ENCODE measurements around the gene GPR179.

Gene GPR179, protein sequence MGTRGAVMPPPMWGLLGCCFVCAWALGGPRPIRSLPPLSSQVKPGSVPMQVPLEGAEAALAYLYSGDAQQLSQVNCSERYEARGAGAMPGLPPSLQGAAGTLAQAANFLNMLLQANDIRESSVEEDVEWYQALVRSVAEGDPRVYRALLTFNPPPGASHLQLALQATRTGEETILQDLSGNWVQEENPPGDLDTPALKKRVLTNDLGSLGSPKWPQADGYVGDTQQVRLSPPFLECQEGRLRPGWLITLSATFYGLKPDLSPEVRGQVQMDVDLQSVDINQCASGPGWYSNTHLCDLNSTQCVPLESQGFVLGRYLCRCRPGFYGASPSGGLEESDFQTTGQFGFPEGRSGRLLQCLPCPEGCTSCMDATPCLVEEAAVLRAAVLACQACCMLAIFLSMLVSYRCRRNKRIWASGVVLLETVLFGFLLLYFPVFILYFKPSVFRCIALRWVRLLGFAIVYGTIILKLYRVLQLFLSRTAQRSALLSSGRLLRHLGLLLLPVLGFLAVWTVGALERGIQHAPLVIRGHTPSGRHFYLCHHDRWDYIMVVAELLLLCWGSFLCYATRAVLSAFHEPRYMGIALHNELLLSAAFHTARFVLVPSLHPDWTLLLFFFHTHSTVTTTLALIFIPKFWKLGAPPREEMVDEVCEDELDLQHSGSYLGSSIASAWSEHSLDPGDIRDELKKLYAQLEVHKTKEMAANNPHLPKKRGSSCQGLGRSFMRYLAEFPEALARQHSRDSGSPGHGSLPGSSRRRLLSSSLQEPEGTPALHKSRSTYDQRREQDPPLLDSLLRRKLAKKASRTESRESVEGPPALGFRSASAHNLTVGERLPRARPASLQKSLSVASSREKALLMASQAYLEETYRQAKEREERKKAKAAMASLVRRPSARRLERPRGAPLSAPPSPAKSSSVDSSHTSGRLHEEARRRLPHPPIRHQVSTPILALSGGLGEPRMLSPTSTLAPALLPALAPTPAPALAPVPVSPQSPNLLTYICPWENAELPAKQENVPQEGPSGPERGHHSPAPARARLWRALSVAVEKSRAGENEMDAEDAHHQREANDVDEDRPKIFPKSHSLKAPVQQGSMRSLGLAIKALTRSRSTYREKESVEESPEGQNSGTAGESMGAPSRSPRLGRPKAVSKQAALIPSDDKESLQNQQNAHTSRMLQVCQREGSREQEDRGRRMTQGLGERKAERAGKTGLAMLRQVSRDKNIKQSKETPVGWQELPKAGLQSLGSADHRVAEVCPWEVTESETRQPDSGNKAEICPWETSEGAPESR (N-terminal part only)

DNA sequence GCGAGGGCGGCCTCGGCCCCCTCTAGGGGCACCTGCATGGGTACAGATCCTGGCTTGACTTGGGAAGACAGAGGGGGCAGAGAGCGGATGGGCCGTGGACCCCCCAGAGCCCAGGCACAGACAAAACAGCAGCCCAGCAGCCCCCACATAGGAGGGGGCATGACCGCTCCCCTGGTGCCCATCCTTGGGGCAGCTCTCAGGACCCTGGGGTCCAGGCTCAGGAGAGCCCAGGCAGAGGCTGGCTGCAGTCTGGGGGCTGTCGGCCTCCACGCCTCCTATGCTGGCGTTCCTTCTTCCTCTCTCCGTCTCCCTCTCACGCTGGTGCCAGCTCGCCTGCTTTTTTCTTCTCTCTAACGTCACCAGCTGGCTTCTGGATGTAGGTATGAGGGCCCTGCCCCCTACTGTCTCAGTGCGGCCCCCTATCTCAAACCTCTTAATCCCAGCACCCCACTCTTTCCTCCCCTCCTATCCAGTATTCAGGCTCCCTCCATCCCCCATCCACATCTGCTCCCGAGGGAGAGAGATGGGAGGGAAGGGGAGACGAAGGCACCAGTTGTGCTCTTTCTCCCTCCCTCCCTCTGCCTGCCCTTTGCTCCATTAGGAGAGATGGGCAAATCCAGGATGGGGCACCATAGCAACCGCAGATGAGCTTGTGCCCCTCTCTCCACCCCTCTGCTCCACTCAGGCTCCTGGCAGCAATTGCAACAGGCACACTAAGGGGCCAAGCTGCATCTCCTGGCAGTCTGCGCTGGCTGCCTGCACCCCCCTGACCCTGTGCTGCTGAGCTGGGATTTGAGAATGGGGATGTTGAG, at the start of gene GPR179:
Gene GPR179, minus strand, starts transcription at position 349 of the 812 bp plus-strand sequence. Its CDS starts 167 bp downstream, at position 182.
- TF ChIP-seq, protein P1, sequence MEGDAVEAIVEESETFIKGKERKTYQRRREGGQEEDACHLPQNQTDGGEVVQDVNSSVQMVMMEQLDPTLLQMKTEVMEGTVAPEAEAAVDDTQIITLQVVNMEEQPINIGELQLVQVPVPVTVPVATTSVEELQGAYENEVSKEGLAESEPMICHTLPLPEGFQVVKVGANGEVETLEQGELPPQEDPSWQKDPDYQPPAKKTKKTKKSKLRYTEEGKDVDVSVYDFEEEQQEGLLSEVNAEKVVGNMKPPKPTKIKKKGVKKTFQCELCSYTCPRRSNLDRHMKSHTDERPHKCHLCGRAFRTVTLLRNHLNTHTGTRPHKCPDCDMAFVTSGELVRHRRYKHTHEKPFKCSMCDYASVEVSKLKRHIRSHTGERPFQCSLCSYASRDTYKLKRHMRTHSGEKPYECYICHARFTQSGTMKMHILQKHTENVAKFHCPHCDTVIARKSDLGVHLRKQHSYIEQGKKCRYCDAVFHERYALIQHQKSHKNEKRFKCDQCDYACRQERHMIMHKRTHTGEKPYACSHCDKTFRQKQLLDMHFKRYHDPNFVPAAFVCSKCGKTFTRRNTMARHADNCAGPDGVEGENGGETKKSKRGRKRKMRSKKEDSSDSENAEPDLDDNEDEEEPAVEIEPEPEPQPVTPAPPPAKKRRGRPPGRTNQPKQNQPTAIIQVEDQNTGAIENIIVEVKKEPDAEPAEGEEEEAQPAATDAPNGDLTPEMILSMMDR (IDR thresholded peaks at IDR 0.05; ENCODE audit: borderline replicate concordance, control extremely low read depth, extremely low read depth, insufficient read depth, missing control alignments): no peak
- in situ Hi-C loops (cut with MboI; ENCODE audit: low sequenced_read_pairs, unreplicated experiment): no loop called here
- DNase-seq (ENCODE audit: low spot score): no peak

DNA sequence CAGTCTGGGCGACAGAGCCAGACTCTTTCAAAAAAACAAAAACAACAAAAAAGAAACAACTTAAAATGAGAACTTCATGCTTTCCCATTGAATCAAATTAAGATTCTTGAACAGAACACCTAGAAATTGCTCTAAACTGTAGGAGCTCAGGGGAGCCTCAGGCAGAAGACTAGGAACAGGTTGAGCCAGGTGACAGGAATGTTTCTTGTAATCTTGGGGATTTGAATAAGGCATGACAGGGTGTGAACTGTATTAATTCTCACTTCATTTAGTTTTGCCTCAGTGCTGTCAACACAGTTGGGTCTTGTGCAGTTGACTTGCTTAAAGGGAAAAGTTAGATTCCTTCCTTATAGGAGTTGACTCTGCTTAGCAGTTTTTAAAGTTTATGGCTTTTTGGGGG, 35.7 kb upstream of the GPR179 start:
- TF ChIP-seq, protein P1 (IDR thresholded peaks at IDR 0.05; ENCODE audit: borderline replicate concordance, control extremely low read depth, extremely low read depth, insufficient read depth, missing control alignments): no peak
- no peak for DNase-seq (ENCODE audit: low spot score)
- in situ Hi-C loops (cut with MboI; ENCODE audit: low sequenced_read_pairs, unreplicated experiment): no loop called here

DNA sequence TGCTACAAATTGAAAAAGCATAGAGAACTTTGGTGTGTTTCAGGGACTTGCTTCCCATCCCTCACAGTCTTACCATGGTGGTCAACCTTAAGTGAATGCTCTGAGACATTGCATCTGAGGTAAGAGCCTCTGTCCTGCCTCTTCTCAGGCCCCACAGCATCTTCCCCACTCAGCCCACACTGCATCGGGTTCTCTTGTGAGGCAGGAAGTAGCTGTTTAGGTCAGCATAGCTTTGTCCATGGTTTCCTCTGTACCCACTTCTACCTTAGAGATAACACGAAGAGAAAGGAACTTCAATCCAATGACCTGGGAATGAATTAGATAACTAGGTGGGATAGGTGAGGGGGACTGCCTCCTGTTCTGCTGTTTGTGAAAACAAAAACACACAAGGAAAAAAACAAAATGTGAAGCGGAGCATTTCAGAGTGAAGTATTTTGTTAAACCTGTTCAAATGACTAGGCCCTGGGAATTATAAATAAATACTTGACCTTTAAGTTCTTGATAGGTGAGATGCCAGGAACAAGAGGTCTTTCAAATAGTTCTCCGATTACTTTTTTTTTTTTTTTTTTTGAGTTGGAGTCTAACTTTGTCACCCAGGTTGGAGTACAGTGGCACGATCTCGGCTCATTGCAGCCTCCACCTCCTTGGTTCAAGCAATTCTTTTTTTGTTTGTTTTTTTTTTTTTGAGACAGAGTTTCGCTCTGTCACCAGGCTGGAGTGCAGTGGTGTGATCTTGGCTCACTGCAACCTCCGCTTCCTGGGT, 25.5 kb upstream of the GPR179 start:
- TF ChIP-seq, protein P1 (IDR thresholded peaks at IDR 0.05; ENCODE audit: borderline replicate concordance, control extremely low read depth, extremely low read depth, insufficient read depth, missing control alignments): no peak
- in situ Hi-C loops (cut with MboI; ENCODE audit: low sequenced_read_pairs, unreplicated experiment): no loop called here
- DNase-seq (ENCODE audit: low spot score): no peak

DNA sequence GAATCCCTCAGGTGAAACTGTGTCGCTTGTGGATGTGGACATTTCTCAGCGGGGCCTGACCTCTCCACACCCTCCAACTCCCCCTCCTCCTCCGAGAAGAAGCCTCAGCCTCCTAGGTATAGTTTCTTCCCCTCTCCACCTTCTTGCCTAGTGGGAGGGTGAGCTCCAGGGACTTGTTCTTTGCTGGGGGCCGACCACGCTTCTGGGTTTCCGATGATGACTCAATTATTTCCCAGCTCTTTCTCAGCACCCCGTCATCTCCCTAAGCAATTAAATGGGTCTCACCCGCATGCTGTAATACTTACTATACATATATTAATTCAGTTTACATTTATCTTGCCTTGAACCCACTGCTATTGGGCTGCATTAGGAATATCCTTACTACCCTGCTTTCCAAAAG, 21.0 kb upstream of the GPR179 start:
- in situ Hi-C loops (cut with MboI; ENCODE audit: low sequenced_read_pairs, unreplicated experiment): no loop called here
- no peak for DNase-seq (ENCODE audit: low spot score)
- TF ChIP-seq, protein P1 (IDR thresholded peaks at IDR 0.05; ENCODE audit: borderline replicate concordance, control extremely low read depth, extremely low read depth, insufficient read depth, missing control alignments): no peak

DNA sequence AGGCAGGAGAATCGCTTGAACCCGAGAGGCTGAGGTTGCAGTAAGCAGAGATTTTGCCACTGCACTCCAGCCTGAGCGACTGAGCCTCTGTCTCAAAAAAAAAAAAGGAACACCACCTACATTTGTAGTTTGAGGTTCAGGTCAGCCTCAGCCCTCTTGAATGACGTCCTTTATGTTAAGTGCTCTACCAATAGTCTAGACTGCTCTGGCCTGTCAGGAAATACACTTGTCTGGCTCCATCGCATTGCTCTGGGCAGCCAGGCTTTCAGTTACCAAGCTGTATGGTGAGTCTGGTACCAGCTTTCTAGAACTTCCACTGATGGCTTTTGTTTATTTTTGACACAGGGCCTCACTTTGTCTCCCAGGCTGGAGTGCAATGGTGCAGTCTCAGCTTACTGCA, 19.3 kb upstream of the GPR179 start:
- TF ChIP-seq, protein P1 (IDR thresholded peaks at IDR 0.05; ENCODE audit: borderline replicate concordance, control extremely low read depth, extremely low read depth, insufficient read depth, missing control alignments): no peak
- DNase-seq (ENCODE audit: low spot score): no peak
- in situ Hi-C loops (cut with MboI; ENCODE audit: low sequenced_read_pairs, unreplicated experiment): no loop called here

Data from GM13976 (cell line).